ENCODE measurements around the gene PLEKHA1. TPM values are rescaled to one million over a fixed set of nuclear protein-coding genes. Genes with fewer than 3 reads are reported as not detected.

PLEKHA1 gene
- polyA plus RNA-seq, 1 donor, result 127 TPM

DNA sequence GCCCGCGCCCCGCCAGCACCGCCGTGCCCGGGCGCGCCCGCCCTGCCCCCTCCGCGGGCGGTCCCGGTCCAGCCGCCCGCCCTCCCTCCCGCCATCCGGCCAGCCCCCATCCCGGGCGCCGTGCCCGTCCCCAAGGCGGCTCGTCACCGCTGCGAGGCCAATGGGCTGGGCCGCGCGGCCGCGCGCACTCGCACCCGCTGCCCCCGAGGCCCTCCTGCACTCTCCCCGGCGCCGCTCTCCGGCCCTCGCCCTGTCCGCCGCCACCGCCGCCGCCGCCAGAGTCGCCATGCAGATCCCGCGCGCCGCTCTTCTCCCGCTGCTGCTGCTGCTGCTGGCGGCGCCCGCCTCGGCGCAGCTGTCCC, 86.8 kb downstream of the PLEKHA1 start, which contains the start of gene HTRA1:
Gene HTRA1, plus strand, starts transcription at position 187 of the 362 bp plus-strand sequence. Its CDS starts 100 bp downstream, at position 287.
- no peak for DNase-seq

DNA sequence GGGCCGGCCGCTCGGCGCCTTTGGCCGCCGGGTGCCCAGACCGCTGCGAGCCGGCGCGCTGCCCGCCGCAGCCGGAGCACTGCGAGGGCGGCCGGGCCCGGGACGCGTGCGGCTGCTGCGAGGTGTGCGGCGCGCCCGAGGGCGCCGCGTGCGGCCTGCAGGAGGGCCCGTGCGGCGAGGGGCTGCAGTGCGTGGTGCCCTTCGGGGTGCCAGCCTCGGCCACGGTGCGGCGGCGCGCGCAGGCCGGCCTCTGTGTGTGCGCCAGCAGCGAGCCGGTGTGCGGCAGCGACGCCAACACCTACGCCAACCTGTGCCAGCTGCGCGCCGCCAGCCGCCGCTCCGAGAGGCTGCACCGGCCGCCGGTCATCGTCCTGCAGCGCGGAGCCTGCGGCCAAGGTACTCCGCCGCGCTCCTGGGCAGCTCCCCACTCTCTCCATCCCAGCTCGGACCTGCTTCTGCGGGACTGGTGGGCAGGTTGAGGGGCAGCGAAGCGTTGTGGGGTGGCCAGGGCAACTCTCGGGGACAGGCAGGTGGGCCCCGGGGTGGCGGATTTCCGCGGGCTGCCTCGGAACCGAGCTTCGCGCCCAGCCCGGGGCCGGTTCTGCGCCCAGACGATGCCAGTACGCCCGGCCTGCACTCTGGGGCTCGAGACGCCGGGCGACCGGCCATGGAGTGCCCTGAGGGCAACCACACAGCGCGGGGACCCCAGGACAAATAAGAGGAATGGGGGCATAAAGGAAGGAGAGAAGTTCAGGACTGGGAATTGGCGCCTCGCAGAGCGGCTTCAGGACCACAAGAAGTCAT, 87.4 kb downstream of the PLEKHA1 start:
- no peak for DNase-seq

DNA sequence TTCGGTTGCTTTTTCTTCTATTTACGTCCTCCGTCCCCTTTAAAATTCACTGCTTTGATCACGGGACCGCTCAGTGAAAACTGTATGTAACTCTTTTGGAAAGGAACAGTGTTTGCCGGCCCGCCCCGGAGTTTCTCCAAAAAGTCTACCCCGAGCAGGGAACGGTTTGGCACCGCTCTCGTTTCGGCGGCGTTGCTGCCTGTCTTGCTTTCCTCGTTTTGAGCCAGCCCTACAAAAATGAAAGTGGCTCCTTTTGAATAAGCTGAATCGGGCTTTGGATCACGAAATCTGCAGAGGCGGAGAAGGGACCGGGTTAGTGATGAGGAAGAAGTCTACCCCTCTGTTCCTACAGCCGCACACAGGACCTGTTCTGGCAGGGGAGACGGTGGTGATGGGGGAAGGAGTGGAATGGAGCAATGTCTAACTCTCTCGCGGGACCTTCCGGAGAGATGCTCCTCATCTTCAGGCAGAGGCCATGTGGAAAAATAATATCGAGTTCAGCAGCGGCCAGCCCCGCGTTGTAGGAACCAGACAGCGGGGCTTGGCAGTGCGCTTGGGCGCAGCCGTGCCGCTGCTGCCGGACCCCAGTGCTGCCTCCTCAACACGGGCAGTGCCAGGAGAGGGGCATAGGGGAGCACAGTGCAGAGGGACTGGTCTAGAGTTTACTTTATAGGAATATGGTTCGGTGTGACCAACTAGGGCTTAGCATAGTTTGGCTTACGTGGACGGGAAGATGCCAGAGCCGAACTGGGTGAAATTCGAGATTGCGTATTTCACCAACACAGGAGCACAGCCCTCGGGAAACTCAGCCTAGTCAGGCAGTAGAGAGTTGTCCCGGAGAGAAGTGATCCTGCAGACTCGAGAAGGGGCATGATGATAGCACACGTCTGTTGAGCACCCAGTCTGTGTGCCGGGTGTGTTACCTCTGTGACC, 88.3 kb downstream of the PLEKHA1 start:
- DNase-seq, result no peak

DNA sequence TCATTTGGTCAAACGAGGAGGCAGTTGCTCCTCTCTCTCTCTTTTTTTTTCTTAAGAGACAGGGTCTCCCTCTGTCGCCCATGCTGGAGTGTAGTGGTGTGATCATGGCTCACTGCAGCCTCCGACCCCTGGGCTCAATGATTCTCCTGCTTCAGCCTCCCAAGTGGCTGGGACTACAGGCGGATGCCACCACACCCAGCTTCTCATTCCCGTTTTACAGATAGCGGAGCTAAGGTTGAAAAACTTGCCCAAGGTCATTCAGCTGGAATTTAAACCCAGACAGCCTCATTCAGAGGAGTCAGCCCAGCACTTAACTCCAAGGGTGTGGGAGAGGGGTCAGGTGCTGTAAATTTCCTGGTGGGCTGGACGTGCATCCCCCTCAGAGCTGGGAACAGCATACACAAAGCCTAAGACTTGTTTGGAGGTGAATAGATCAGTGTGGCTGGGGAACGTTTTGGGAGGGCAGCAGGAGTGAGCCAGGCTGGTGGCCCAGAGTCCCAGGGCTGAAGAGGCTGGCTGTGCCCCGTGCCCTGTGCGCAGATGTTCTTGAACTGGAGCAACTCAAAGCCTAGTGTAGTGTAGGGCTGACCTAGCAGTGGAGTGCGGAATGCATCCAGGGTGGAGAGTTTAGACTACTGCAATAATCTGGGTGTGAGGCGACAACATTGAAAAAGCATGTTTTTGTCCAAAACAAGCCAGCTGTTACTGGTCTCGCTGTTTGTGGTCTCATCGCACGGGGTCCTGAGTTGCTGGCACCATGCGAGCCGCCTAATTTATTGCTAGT, 89.2 kb downstream of the PLEKHA1 start:
- no peak for DNase-seq

DNA sequence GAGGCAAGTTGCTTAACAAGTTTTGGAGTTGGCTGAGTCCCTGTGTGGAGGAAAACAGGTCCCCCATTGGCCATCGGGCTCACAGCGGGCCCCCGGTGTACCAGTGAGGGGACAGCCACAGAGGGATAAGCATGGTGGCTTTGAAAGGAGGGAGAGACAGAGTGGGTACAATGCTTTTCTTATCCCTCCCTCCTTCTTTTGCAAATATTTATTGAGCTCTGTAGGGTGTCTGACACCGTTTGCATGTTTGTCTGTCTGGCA, 89.7 kb downstream of the PLEKHA1 start:
- no peak for DNase-seq

DNA sequence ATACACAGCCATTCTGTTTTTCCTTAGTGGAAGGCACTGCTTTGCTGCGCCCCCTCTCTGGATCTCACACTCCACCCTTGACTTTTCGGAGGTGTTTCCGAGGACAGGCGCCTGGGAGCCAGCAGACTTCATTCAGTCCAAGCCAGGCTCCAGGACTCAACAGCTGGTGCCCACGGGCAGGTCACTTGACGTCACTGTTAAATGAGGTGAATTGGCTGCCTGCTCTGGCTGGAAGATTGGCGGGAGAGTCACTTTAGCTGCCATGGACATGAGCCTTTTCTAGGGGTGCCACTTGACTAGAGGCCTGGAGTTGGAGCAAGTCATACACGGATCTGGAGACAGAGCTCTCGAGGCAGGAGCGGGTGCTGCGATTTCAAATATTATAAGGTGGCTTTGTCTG, 90.1 kb downstream of the PLEKHA1 start:
- DNase-seq, result no peak

DNA sequence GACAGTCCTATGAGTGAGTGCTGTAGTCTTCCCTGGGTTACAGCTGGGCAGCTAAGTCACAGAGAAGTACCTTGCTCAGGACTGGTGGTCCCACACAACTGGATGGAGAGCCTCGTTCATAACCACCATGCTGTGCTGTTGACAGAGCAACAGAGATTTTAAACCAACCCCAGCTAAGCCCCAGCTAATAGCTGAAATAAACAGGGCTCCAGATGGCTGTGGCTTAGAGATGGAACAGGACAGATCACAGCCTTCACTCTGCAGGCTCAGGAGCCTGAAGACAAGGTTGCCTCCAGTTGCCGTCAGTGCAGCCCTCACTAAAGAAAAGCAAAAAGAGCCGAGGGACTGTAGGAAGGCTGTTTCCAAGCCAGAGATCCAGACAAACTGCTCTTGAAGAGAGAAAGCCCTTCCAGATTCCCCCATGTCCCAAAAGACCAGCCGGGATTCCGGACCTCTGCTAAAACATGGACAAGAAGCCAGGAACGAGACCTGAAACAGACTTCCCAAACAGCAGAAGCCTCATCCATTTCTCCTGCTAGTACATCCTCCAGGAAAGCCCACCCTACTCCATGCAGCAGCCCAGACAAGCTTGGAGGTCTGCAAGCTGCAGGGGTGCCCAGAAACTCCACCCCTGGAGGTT, 91.0 kb downstream of the PLEKHA1 start:
- no peak for DNase-seq

DNA sequence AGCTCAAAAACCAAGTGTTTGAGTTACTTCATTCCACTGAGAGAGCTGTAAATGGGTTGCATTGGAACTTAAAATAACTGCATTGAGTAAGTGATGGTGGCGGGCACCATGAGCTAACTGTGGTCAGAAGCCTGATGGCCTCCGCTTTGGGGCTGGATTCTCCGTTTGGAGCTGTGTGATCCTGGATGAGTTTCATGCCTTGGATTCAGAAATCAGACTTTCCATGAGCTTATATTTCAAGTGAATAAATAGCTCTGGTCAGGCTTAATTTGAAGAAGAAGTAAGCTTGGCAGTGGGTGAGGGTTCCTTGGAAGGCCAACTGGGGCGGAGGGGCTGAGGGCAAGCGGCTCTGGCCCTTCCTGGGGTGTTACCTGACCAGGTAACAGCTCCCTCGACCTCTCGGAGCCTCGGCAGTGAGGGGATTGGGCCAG, 92.5 kb downstream of the PLEKHA1 start:
- DNase-seq, result no peak

DNA sequence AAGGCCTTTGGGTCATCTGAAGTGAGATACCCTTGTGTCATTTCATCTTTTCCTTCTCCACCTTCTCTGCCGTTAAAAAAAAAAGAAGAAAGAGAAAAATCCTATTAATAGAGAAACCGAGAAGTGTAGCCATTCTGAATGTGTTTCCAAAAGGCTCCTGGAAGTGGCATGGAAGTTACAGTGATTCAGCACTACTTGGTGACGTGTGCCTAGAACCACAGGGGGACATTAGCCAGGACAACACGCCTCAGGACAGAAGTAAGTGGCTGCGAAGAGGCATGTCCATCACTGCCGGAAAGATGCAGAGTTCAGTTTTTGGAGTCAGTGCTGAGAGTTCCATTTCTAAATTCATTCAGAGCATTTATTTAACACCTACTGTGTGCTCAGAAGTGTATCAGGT, 93.2 kb downstream of the PLEKHA1 start:
- no peak for DNase-seq

DNA sequence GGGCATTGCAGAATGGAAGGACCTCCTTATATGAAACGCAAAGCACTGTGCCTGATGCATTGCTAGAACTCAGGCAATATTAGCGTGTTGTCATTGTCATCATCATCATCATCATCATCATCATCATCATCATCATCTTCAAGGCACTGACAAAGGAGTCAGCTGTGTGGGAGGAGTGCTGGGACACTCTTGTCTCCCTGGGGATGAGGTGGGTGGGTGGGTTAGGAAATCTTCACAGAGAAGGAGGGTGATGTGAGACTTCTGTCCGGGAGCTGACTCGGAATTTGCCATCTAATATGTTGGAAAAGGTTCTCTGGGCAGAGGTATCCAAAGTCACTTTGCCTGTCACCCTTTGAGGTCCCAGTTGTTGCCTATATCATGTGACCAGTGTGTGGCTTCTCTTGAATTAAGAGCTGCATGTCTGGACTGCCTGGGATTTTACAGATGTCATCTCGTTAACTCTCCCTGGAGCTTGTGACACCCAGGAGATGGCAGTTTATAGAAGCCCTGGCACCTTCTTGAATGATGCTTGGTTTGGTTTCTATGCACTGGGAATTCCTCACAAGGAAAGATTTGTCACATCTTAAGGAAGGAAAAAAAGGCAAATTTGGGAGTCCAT, 93.9 kb downstream of the PLEKHA1 start:
- no peak for DNase-seq

DNA sequence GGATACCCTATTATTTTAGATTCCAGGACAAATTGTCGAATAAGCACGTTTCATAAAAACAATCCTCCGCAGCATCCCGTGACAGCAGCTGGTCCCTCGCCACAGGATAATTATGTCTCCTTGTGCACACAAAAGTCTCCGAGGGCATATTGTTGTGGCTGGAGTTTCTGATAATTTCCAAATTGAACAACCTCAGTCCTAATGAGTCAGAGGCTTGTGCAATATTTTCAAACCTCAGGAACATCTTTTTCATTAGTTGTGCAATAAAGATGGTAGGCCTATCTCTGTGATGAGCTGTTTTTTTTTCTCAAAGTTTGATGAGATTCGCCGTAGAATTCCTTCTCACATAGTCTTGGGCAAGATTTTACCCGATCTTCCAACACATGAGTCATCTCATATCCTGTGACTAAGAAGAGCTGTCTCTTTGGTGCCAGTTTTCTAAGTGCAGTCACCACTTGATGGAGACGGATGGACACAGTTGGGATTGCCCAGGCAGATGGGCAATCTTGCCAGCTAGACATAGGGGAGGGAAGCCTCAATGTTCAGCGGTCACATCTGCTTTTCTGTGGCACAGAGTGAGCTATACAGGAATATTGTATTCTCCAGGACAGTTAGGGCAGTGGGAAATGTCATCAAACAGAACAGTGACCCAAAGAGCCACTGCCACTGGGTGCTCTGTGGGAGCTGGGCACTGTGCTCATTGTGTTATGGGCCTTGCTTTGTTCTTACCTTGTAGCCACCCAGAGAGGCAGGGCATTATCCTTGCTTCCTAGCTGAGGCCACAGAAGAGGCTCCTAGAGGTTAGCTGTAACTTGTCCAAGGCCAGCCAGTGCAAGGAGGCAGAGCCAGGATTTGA, 94.6 kb downstream of the PLEKHA1 start:
- DNase-seq, result no peak

DNA sequence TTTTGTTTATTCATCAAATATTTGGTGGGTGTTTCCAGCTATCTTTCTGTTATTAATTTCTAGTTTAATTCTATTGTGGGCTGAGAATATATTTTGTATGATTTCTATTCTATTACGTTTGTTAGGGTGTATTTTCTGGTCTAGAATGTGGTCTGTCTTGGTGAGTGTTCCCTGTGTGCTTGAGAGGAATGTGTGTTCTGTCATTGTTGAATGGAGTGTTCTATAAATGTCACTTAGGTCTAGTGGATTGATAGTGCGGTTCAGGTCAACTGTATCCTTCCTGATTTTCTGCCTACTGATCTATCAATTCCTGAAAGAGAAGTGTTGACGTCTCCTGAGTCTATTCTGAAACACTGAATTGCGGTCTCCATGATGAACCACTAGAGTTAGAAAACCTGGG, 95.3 kb downstream of the PLEKHA1 start:
- no peak for DNase-seq

DNA sequence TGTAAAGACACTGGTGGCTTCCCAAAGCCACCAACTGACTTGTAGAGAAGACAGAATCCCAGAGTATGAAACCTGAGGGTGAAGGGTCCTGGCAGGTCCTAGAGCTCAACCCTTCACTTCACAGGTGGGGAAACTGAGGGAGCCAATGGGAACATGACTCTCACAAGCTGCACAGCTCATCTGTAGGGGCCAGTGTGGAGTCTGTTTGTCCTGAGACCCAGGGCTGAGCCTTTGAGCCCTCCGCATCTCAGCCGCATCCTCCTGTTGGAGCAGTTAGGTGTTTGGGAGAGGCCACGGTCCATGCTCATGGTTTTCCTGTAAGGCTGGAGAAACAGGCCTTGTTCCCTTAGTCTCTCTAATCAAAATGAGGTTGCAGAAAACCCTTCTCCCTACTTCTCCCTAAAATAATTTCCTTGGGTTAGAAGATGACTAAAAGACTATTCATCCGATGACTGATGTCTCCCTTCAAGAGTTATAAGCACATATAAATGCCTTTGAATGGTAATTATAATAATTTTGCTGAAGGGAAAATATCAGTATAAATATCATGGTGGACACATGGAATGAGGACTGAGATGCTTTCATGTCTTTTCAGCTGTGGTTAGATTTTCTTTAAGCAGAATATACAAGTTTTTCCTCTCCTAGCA, 97.1 kb downstream of the PLEKHA1 start:
- DNase-seq, result no peak

DNA sequence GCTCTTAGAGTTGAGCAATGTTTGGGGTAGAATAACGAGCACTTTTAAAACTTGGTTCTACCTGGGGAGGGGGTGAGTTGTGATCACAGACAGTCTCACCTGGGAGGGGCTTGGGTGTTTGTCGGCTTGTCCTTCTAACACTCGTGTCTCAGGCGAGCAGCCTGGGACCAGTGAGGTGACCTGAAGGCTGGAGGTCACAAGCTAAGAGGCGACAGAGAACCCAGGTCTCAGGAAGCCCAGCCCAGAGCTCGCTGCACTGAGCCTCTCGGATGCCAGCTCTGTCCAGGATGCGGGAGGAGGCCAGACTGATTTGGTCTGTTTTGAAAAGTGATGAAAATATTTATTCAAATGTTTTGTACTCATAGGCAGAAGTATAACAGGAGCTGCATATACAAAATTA, 98.6 kb downstream of the PLEKHA1 start:
- DNase-seq, result no peak

DNA sequence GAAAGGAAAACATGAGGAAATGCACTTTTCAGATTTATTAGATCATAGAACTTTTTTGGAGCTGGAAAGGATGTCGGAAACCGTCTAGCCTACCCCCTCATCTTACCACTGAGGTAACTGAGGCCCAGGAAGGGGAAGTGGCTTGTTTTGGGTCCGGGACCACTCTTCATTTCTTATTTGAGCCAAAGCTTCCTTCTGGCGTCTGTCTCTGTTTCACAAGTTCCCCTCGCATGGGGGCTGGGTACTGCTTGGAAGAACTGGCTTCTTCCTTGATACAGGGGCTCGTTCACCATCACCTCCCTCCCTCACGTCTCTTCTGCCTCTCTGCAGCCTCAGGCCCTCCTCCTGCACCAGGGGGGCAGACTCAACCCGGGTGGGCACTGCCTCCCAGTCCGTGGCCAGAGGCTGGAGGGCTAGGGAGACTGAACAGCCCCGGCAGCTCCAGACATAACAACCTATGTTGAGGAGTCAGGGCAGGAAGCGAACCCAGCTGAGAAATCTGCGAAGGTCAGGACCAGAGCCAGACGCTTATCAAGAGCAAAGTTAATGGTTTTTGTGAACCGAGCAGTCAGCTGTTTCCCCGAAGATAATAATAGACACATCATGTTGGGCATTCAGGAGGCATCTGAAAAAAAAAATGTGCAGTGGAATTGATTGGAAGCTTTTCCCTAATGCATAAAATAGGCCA, 99.8 kb downstream of the PLEKHA1 start:
- DNase-seq, result no peak

DNA sequence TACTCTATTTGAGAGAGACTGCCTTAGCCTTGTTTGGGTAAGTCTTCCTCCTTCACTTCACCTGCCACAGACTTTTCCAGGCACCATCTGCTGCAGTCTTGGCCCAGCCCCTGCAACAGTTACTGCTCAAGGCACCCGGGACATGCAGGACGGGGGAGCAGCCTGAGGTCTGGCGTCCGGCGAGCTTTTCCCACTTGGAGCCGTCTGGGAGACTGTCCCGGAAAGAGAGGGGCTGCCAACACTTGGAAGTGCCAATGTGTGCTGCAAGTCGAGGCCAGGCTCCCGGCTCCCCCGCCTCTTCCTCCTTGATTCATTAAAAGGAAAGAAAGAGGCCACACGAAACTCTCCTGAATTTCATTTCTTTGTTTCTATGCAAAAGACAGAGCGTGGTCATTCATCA, 100.6 kb downstream of the PLEKHA1 start:
- DNase-seq, result no peak

DNA sequence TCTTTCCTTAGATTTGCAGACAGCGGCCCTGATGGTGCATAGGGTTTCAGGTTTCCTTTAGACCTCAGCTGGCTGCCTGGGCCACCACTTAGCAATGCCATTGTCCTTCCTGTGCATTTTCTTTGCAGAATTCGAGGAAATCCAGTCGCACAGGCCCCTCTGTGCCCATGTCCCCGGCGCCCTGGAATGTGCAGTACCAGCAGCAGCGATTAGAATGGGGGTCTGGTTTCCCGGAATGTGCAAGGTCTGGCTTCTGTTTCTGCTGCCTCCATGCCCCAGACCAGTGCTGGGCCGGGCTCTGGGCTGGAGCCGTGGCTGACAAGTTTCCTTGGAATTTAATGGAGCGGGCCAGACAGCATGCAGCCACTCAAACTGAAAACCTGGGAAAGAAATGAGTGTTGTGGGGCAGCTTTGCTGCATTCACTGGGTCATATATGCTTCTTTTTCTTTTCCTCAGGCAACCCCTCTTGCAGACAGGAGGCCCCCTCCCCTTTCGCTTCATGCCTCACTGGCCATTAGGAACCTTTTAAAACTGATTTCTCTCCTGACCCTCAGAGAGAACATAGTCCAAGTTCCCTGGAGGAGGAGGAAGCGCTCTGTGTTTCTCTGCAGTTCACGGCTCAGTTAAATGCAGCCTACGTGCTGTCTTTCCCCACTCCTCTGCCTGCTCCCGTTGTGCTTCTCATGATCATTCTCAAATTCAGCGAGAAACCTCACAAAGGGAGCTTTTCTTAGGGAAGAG, 101.3 kb downstream of the PLEKHA1 start:
- DNase-seq, result no peak

DNA sequence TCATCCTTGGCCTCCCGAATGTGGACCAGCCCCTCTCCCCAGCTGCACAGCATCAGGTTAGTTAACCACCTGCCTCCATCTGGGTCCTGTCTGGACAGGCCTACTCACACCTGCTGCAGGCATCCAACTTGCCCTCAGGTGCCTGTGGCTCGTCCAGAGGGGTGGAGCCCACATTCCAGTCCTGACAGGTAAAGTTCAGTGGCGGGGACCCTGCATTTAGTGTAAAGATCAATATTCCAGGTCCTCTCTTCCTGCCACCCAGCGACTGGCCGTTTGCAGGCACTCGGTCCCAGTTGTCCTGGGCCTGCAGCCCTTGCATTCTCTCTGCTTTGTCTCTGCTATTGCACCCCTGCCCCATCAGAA, 101.8 kb downstream of the PLEKHA1 start:
- DNase-seq, result no peak

DNA sequence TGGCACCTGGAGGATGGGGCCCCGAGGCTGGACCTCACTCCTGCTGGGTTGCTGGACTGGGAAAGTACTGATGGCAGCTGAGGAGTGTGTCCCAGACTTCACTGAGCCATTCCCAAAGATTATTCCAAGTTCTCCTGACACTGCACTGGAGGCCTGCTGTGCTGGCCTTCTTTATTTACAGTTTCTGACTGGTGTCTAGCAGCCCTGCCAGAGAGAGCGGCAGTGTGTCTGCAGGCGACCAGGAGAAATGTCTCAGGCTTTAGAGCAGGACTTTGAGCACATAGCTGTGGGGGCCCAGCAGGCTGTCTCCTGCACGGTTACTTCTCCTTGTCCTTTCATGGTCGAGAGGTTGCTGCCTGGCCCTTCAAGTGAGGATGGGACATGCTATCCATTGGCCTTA, 102.9 kb downstream of the PLEKHA1 start:
- no peak for DNase-seq

Data from left kidney (tissue), 2 donors.